NCI-H345 (cell line): ENCODE data around the gene AREL1.

ENCODE experiments used
- DNase-seq: peaks from one replicate; lab custom pipeline; 2025; lab: John Stamatoyannopoulos, UW

The AREL1 gene

GRCh38 chr14:74611650-74612349 is 101.1 kb downstream of the AREL1 start, which contains the start of gene LTBP2:
TSS of gene LTBP2 (minus strand) at chr14:74612237. CDS start at chr14:74611944, 293 bp downstream.
- no peak for DNase-seq
